SK-N-SH (cell line): ENCODE data around the gene MACROD1. TPM values are rescaled to one million over a fixed set of nuclear protein-coding genes. Genes with fewer than 3 reads are reported as not detected.

Experiments
- CTCF ChIA-PET: fragments of 300-600, 350-600 bp; formaldehyde crosslinking; extraction: SDS; loops from one replicate; lab custom pipeline; 2021; lab: Yijun Ruan, JAX
- POLR2A ChIA-PET: fragments of 350-600 bp; sonication (Branson Sonifier 250); formaldehyde crosslinking; extraction: SDS; loops from one replicate; lab custom pipeline; 2020; ENCODE audit warnings: antibody characterized with exemption, inconsistent platforms; lab: Yijun Ruan, JAX
- DNase-seq: peaks from one replicate; pipeline ENCODE4 v3.0.0; 2012
- H2AFZ ChIP-seq: fragments of 200-600 bp; sonication (generic); 2 replicates; pipeline ENCODE4 v1.8.1; 2016; ENCODE audit warnings: antibody characterized with exemption, mild to moderate bottlenecking, low read depth
- H3F3A ChIP-seq: fragments of 200-600 bp; sonication (generic); replicated peaks from 2 replicates; pipeline ENCODE3; 2016; ENCODE audit warnings: antibody characterized with exemption, mild to moderate bottlenecking; ENCODE audit not compliant: insufficient read depth
- H3K27ac ChIP-seq, 2 experiments: fragments of 200-500 bp in 1 of 2; fragments of 200-600 bp in 1 of 2; sonication (Bioruptor generic) in 1 of 2; sonication (generic), shearing (Covaris generic) in 1 of 2; 2 replicates each; pipeline versions ENCODE4 v1.5.1 to v1.6.1; 2014 to 2016; ENCODE audit warnings: low read depth in 2 of 2, inconsistent platforms in 1 of 2, low read length in 1 of 2, mild to moderate bottlenecking in 1 of 2, mixed read lengths in 1 of 2
- H3K27me3 ChIP-seq: fragments of 200-600 bp; sonication (generic), shearing (Covaris generic); 2 replicates; pipeline ENCODE4 v1.6.1; 2016; ENCODE audit warnings: mixed run types; ENCODE audit not compliant: insufficient read depth
- H3K36me3 ChIP-seq, 2 experiments: fragments of 200-500 bp in 1 of 2; fragments of 200-600 bp in 1 of 2; sonication (Bioruptor generic) in 1 of 2; sonication (generic) in 1 of 2; replicated peaks in 1 of 2; 2 replicates each; pipeline versions ENCODE3 to v1.5.1; 2014 to 2016; ENCODE audit warnings: low read length in 1 of 2, mild to moderate bottlenecking in 1 of 2; ENCODE audit not compliant: insufficient read depth in 2 of 2, control insufficient read depth in 1 of 2
- H3K4me1 ChIP-seq, 2 experiments: fragments of 200-500 bp in 1 of 2; fragments of 200-600 bp in 1 of 2; sonication (Bioruptor generic) in 1 of 2; sonication (generic), shearing (Covaris generic) in 1 of 2; 2 replicates each; pipeline versions ENCODE4 v1.5.1 to v1.6.1; 2014 to 2016; ENCODE audit warnings: low read depth in 1 of 2, low read length in 1 of 2, mixed run types in 1 of 2; ENCODE audit not compliant: insufficient read depth in 2 of 2, control insufficient read depth in 1 of 2
- H3K4me2 ChIP-seq: fragments of 200-600 bp; sonication (generic), shearing (Covaris generic); 2 replicates; pipeline ENCODE4 v1.6.1; 2017; ENCODE audit warnings: mixed run types
- H3K4me3 ChIP-seq, 2 experiments: fragments of 200-500 bp in 1 of 2; fragments of 200-600 bp in 1 of 2; sonication (Bioruptor generic) in 1 of 2; sonication (generic), shearing (Covaris generic) in 1 of 2; 2 replicates each; pipeline versions ENCODE4 v1.5.1 to v1.8.1; 2014 to 2016; ENCODE audit warnings: low read depth in 2 of 2, inconsistent platforms in 1 of 2, low read length in 1 of 2, mild to moderate bottlenecking in 1 of 2, mixed read lengths in 1 of 2, moderate library complexity in 1 of 2
- H3K79me2 ChIP-seq: fragments of 200-600 bp; sonication (generic); 2 replicates; pipeline ENCODE4 v1.8.1; 2017; ENCODE audit warnings: mild to moderate bottlenecking; ENCODE audit not compliant: insufficient read depth
- H3K9ac ChIP-seq: fragments of 200-600 bp; sonication (generic); 2 replicates; pipeline ENCODE4 v1.6.1; 2017; ENCODE audit warnings: mixed run types
- H3K9me2 ChIP-seq: fragments of 200-600 bp; sonication (generic); 2 replicates; pipeline ENCODE4 v1.6.1; 2017; ENCODE audit warnings: mixed run types
- H3K9me3 ChIP-seq: fragments of 200-600 bp; sonication (generic); 2 replicates; pipeline ENCODE4 v1.6.1; 2017; ENCODE audit warnings: mixed run types, mild to moderate bottlenecking, moderate library complexity
- H4K20me1 ChIP-seq: fragments of 200-600 bp; sonication (generic); 2 replicates; pipeline ENCODE4 v1.6.1; 2017; ENCODE audit warnings: mild to moderate bottlenecking, mixed run types; ENCODE audit not compliant: insufficient read depth
- CTCF ChIP-seq: fragments of 200-600 bp; sonication (generic); IDR thresholded peaks from 2 replicates; pipeline ENCODE4 v1.6.1; 2017; ENCODE audit warnings: antibody characterized with exemption, mild to moderate bottlenecking, moderate library complexity
- ELF1 ChIP-seq: IDR thresholded peaks from 2 replicates; pipeline ENCODE4 v1.4.0; 2012
- EZH2phosphoT487 ChIP-seq: fragments of 200-600 bp; sonication (generic); IDR thresholded peaks from 2 replicates; pipeline ENCODE4 v1.6.1; 2017; ENCODE audit warnings: low read depth, mixed run types, mild to moderate bottlenecking, antibody characterized with exemption, moderate library complexity, borderline replicate concordance
- FOXJ3 ChIP-seq: sonication (generic); formaldehyde crosslinking; IDR thresholded peaks from 2 replicates; pipeline ENCODE4 v1.5.1; 2020; ENCODE audit warnings: mild to moderate bottlenecking, missing genetic modification reagents
- GABPA ChIP-seq: IDR thresholded peaks from 2 replicates; pipeline ENCODE4 v1.4.0; 2012; ENCODE audit warnings: low read depth, mild to moderate bottlenecking
- NRF1 ChIP-seq: IDR thresholded peaks from 2 replicates; pipeline ENCODE4 v1.6.1; 2012; ENCODE audit warnings: low read depth, mild to moderate bottlenecking, low read length
- RAD21 ChIP-seq: IDR thresholded peaks from 2 replicates; pipeline ENCODE4 v1.6.1; 2012; ENCODE audit warnings: mild to moderate bottlenecking, low read length
- RCOR1 ChIP-seq: fragments of 150-350 bp; IDR thresholded peaks from 2 replicates; pipeline ENCODE4 v1.6.1; 2017; ENCODE audit warnings: antibody characterized with exemption, low read length
- RFX5 ChIP-seq: IDR thresholded peaks from 2 replicates; pipeline ENCODE4 v1.6.1; 2012; ENCODE audit warnings: mild to moderate bottlenecking, improper control_type of control experiment, low read length
- RXRA ChIP-seq: IDR thresholded peaks from 2 replicates; pipeline ENCODE4 v1.4.0; 2012; ENCODE audit warnings: low read depth, mild to moderate bottlenecking, borderline replicate concordance
- SIN3A ChIP-seq: IDR thresholded peaks from 2 replicates; pipeline ENCODE4 v1.6.1; 2012; ENCODE audit warnings: low read depth, mild to moderate bottlenecking, low read length, moderate library complexity, borderline replicate concordance
- SMC3 ChIP-seq: IDR thresholded peaks from 2 replicates; pipeline ENCODE4 v1.6.1; 2012; ENCODE audit warnings: low read depth, low read length, improper control_type of control experiment
- YY1 ChIP-seq: IDR thresholded peaks from 2 replicates; pipeline ENCODE4 v1.4.0; 2012; ENCODE audit warnings: low read depth, mild to moderate bottlenecking
- WGBS: methylation state at CpG from one replicate; pipeline ENCODE4 v1.1.6; 2017; ENCODE audit warnings: low lambda C conversion rate; 5-methylcytosine and 5-hydroxymethylcytosine counted together
- polyA plus RNA-seq, 3 experiments: library from polyadenylated mRNA; depleted of rRNA; stranded (reverse); fragments of >200 nt; gene quantifications; 2 replicates each; pipeline ENCODE4 v1.2.3, GENCODE V29; 2012
- TF ChIP-seq, protein P1 (sequence below): fragments of 150-350 bp; IDR thresholded peaks from 2 replicates; pipeline ENCODE4 v1.6.1; 2016; ENCODE audit warnings: mild to moderate bottlenecking, low read depth, low read length

The MACROD1 gene
- polyA plus RNA-seq, 1 of the 3 experiments (the other 2 are of a cell fraction), result 49.1 TPM

GRCh38 chr11:64181506-64182411 lies 15.8 kb upstream of the MACROD1 start (continued):
- TF ChIP-seq YY1 (peak; percentile 13; the same call in 1 of the 2 replicates), RFX5 (no peak), GABPA (no peak), ELF1 (no peak), RXRA (no peak), RAD21 (peak; percentile 13; the same call in 1 of the 2 replicates), NRF1 (peak; percentile 54), CTCF (no peak), SIN3A (peak; percentile 70; the same call in 1 of the 2 replicates), SMC3 (no peak; the same call in 1 of the 2 replicates)
- TF ChIP-seq, protein P1, sequence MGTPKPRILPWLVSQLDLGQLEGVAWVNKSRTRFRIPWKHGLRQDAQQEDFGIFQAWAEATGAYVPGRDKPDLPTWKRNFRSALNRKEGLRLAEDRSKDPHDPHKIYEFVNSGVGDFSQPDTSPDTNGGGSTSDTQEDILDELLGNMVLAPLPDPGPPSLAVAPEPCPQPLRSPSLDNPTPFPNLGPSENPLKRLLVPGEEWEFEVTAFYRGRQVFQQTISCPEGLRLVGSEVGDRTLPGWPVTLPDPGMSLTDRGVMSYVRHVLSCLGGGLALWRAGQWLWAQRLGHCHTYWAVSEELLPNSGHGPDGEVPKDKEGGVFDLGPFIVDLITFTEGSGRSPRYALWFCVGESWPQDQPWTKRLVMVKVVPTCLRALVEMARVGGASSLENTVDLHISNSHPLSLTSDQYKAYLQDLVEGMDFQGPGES, result no peak

DNA sequence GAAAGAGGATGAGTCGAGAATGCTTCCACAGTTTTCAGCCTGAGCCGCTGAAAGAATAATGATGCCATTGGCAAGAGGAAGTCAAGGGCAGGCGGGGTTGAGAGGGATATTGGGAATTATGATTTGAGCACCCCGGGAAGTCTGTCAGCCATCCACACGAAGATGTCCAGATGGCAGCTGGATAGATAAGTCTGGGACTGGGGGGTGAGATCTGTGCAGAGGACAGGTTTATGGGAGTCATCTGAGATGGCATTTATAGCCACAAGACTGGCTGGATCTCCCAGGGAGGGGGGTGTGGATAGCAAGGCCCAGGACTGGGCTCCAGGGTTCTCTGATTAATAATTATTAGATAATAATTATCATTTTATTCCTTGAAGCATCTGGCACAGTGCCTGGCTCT lies 15.0 kb upstream of the MACROD1 start:
- Histone ChIP-seq H3K9ac (peak overlapping the region; percentile 53; the same call in 1 of the 2 replicates), H4K20me1 (no peaks in the 10 kb centered on the region), H3K4me2 (peak overlapping the region; percentile 74; the same call in 1 of the 2 replicates), H3F3A (peaks cover 26% of the 10 kb centered on the region), H3K4me3 (peak overlapping the region; percentile 17 to 49; a peak in 1 of 4 replicates), H3K9me3 (no peaks in the 10 kb centered on the region), H3K36me3 (no peaks in the 10 kb centered on the region), H3K27ac (peak overlapping the region; percentile 74 to 92), H3K4me1 (peaks cover 14 to 31% of the 10 kb centered on the region in 2 experiments; a peak in 3 of 4 replicates), H2AFZ (peak overlapping the region; percentile 69; the same call in 1 of the 2 replicates), H3K79me2 (peaks cover 39% of the 10 kb centered on the region), H3K27me3 (no peaks in the 10 kb centered on the region), H3K9me2 (no peaks in the 10 kb centered on the region)
- TF ChIP-seq FOXJ3 (CRISPR knock-in tag), result no peak
- no peak for TF ChIP-seq RCOR1
- TF ChIP-seq RXRA, result no peak
- TF ChIP-seq EZH2phosphoT487, result no peak
- TF ChIP-seq CTCF, result no peak
- DNase-seq, result peak; percentile 54
- ChIA-PET POLR2A (interaction anchor here (1.0 to 1.3 kb wide), 5 partner anchors 11 to 363 kb away, joined by 3 to 5 read pairs (median 3); partner anchors contain the start of genes MARK2 and RCOR2), CTCF (interaction anchor here (0.9 to 2.8 kb wide), 7 partner anchors 15 to 174 kb away, joined by 3 to 9 read pairs (median 4); partner anchors contain the start of genes MACROD1, NUDT22 and TRPT1)
- 52% methylated on average over 5 of the region's 5 CpGs for WGBS
